Right renal pelvis (tissue), 4 donors: Measurements from ENCODE around the gene KCNK10. TPM values are rescaled to one million over a fixed set of nuclear protein-coding genes. Genes with fewer than 3 reads are reported as not detected.

Source experiments
- DNase-seq, 4 donors: peaks; one replicate each; pipeline ENCODE4 v3.0.0-alpha.2; 2013; ENCODE audit warnings: low read depth in 4 of 4, low spot score in 3 of 4, missing footprints in 1 of 4
- polyA plus RNA-seq, 4 donors: library from polyadenylated mRNA; unstranded; fragments of 120-200 nt; gene quantifications; one replicate each; pipeline ENCODE4 v1.2.1, GENCODE V29; 2013; ENCODE audit not compliant: insufficient read length in 4 of 4

Gene KCNK10, protein sequence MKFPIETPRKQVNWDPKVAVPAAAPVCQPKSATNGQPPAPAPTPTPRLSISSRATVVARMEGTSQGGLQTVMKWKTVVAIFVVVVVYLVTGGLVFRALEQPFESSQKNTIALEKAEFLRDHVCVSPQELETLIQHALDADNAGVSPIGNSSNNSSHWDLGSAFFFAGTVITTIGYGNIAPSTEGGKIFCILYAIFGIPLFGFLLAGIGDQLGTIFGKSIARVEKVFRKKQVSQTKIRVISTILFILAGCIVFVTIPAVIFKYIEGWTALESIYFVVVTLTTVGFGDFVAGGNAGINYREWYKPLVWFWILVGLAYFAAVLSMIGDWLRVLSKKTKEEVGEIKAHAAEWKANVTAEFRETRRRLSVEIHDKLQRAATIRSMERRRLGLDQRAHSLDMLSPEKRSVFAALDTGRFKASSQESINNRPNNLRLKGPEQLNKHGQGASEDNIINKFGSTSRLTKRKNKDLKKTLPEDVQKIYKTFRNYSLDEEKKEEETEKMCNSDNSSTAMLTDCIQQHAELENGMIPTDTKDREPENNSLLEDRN
- polyA plus RNA-seq = under 1 TPM; 0.16 to 0.29 (median 0.22) TPM

DNA sequence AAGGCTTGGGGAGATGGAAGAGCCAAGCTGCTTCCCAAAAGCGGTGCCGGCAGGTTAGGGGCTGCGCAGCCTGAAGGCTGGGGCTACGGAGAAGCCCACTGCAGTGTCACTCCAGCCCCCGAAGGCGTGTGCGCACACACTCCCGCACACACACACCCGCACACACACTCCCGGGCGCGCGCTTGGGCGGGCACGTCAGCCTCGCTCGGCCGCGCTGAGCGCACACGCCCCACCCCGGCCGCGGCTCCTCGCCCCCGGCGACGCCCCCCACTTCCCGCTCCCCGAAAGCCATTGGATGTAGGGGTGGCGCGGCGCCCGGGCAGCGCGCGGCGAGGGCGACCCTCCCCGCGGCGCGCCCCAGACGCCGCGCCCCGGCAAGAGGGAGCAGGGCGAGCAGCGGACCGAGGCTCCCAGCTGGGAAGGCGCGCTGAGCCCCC, at the start of gene KCNK10:
TSS of gene KCNK10 (minus strand) at position 184 of the 437 bp plus-strand sequence. CDS start 471 bp downstream, outside the sequence.
- no peak for DNase-seq

DNA sequence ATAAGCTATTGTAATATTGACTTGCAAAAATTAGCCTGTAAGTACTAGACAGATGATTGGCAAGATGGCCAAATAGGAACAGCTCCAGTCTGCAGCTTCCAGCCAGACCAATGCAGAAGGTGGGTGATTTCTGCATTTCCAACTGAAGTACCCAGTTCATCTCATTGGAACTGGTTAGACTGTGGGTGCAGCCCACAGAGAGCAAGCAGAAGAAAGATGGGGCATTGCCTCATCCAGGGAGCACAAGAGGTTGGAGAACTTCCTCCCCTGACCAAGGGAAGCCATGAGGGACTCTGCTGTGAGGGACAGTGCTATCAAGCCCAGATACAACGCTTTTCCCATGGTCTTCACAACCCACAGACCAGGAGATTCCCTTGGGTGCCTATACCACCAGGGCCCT, 46.4 kb upstream of the KCNK10 start:
- no peak for DNase-seq

DNA sequence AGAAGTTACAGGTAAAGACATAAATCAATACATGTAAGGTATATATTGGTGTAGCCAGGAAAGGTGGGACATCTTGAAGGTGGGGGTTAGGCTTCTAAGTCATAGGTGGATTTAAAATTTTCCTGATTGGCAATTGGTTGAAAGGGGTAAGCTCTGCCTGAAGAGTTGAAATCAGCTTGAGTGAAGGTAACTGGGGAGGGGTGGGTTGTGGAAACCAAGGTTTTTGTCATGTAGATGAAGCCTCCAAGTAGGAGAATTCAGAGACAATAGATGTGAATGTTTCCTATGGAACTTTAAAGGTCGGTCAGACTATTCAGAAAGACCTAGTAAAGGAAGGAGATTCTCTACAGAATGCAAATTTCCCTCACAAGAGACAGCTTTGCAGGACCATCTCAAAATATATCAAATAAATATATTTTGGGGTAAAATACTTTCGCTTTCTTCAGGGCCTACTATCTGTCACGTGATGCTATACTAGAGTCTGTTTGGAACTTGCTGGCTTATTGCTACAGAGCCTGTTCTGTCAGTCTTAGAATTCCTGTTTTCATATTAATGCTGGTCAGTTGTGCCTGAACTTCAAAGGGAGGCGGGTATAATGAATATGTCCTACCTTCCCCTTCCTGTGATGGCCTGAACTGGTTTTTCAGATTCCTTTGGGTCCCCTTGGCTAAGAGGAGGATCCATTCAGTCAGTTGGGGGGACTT, 41.8 kb upstream of the KCNK10 start:
- no peak for DNase-seq

DNA sequence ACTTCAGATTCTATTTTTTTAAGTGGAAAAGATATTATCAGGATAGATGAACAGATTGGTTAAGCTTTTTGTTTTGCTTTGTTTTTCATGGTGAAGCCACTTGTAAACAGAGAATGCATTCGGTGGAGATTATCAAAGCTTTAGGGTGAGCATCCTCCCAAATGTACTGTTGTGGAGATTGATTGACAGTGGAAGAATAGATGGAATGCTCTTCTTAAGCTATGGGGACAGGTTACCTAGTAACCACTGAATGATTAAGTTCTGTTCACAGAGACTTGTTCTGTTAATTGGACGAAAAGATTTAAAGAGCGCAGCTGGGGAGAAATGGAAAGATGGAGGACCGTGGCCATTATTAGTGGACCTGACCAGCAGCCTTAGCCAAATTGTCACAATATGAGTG, 40.6 kb upstream of the KCNK10 start:
- DNase-seq = no peak

DNA sequence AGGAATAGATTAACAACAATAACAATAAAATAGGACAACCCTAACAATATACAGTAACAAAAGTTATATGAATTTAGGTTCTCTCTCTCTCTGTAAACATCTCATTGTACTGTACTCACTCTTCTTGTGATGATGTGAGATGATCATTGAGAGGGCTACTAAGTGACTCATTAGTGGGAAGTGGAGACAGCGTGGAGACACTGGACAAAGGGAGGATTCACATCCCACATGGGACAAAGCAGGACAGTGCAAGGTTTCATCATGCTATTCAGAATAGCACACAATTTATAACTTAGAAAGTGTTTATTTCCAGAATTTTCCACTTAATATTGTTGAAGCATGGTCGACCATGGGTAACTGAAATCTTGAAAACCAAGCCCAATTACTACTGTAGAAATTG, 36.4 kb upstream of the KCNK10 start:
- no peak for DNase-seq

DNA sequence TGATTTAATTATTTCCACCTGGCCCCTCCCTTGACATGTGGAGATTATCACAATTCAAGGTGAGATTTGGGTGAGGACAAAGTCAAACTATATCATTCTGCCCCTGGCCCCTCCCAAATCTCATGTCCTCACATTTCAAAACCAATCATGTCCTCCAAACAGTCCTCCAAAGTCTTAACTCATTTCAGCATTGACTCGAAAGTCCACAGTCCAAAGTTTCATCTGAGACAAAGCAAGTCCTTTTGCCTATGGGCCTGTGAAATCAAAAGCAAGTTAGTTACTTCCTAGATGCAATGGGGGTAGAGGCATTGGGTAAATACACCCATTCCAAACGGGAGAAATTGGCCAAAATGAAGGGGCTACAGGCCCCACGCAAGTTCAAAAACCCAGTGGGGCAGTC, 31.3 kb upstream of the KCNK10 start:
- no peak for DNase-seq

DNA sequence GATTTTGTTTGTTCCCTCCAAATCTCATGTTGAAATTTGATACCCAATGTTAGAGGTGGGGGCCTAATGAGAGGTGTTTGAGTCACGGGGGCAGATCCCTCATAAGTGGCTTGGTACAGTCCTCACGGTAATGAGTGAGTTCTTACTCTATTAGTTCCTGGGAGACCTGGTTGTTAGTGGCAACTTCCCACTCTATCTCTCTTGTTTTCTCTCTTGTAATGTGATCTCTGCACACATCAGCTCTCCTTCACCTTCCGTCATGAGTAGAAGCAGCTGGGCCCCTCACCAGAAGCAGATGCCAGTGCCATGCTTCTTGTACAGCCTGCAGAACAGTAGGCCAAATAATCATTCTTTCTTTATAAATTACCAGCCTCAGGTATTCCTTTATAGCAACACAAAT, 29.6 kb upstream of the KCNK10 start:
- no peak for DNase-seq

DNA sequence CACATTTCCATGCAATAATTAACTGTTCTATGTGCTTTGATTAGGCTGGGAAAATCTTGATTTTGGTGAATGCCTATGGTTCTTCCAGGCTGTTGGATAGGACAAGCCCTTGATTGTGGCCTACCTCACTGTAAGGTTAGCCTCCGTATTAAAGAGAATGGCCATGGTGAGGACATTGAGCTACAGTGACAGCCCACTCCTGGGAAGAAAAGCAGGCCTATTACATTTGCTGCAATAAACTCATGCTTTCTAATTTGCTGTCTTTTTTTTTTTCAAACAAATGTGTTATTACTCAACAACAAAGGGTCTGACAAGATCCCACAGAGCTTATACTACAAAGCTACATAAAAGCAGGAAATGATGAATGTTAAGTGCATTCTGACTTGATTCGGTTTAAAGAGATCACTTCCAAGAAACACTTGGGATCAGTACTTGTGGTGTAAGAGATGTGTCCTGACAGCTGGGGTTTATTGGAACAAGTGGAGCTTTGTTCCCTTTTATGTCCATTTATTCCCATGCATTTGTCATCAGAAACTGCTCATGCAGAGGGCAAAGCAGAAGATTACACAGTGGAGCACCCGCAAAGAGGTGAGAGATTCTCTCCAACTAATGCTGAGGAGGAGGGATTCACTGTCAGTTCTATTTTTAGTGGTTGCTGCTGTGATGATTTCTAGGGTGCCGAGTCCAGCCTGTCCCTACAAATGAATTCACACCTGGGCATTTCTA, 29.1 kb upstream of the KCNK10 start:
- no peak for DNase-seq

DNA sequence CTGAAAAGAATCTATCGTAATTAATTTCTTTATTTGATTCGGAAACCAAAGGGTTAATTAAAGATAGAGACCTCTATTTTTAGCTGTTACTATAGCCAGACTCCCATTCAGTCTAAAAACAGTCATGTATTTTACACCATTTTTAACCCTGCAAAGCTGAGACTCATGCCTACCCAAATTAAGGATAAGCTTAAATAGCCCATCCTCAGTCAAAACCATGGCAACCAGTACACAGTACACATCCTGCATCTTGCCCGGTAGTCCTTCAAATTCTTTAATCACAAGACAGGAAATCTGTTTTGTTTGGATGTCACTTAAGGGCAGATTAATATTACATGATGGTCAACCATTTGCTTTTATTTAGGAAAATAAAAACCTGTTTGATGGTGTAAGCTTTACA, 25.5 kb upstream of the KCNK10 start:
- no peak for DNase-seq

DNA sequence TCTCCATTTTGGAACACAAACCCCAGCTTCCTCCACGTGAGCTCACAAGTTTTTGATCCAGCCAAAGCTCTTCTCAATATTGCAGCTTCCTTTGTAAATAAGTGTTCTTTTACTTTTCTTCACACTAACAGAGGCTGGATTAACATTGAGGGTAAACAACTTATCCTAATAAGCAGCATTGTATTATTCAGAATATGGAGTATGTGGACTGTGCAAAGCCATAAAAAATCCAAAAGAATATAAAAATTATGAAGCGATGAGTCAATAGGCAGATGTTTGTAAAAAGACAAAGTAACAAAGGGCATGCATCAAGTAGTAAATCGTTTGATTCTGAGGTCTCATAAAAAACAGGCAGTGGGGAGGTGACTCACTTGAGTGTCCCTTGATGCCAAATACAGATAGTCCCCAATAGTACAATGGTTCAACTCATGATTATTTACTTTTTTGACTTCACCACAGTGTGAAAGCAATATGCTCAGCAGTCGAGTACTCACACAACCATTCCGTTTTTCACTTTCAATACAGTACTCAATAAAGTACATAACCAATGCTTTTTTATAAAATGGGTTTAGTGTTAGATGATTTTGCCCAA, 23.1 kb upstream of the KCNK10 start:
- no peak for DNase-seq

DNA sequence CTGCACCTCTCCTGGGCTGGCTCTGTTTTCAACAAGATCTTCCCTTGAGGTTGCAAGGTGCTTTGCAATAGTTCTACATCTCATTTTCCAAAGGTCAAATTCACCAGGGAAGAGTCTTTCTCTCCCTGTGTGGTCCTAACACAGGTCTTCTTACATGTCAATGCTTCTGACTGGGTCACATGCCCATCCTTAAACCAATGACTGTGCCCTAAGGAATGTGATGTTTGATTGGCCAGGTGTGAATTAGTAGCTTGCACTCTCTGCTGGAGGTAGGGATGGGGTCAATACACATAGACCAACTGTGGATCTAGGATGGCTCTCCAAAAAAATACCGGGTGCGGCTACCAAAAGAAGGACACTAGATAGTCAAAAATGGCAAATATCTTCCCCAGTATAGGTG, 19.9 kb upstream of the KCNK10 start:
- DNase-seq = no peak

DNA sequence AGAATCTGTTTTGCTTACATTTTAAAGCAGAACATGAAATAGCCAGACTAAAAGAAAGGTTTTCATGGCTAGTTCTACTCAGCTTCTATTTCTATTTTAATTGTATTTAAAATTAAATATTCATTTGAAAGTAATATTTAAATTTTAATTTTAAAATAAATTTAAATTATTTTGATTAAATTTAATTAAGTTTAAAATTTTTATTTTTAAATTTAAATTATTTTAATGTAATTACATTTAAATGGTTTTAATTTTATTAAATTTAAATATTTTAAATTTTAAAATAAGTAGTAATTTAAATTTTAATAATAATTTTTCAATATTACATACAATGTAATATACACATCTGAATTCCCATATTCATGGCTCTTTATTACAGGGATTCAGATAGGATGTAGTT, 17.3 kb upstream of the KCNK10 start:
- no peak for DNase-seq

DNA sequence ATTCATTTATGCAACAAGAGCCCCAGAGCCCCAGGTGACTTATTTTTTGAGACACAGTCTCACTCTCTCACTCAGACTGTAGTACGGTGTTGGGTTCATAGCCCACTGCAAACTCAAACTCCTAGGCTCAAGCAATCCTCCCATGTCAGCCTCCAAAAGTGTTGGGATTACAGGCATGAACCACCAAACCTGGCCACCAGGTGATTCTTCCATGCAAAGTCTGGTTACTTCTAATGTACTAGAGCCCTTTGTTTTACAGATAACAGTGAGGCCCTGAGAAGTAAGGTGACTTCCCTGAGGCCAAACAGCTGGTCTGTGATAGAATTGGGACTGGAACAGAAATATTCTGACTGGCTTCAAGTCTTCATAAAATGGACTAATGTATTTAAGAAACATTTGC, 10.0 kb upstream of the KCNK10 start:
- DNase-seq = no peak

DNA sequence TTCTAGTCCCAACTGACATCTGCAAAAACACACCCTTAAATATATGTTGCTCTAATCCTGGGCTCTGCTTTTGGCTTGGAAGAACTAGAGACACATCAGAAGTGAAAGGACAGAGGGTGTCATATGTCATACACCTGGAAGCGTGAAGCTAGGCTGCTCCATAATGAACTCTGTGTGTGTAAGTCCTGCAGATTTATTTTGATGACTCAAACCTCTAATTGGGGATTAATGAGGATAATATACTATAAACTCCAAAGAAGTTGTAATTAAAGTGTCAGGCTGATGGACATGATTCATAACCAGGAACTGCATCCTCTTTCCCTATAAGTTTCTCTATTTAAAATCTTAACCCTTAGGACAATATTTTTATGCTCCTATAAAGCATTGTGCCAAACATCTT, 4.4 kb upstream of the KCNK10 start:
- DNase-seq = no peak

DNA sequence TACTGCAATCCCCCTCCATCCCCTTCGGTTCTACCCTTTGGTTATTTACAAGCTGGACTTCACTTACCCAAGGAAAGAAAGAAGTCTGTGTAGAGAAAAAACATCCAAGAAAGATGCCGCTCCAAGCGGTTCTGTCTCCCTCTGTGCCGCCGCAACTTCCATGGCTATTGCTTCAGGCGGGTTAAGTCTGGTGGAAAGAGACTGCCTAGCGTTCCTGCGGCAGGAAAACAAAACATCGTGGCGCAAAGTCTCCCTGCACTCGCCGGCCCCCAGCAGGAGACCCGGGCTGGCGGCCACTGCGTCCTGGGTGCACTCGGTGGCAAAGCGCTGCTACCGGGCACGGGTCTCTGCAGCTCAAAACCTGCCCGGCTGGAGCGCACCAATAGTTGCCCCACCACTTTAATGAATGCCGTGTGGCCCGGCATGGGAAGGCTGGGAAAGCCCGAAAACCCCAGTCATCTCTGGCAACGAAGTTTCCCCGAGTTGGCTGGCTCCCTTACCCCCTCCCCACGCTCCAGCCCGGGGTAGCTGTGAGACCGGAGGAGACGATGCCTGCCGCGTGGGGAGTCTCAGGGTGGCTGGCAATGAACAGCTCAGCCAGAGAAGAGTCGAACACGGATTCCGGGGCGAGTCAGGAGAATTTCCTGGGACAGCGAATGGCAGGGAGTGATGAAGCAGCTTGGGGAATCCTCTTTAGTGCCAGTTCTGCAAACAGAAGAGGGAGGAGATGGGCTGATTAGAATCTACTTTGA, 3.5 kb upstream of the KCNK10 start:
- DNase-seq = no peak

DNA sequence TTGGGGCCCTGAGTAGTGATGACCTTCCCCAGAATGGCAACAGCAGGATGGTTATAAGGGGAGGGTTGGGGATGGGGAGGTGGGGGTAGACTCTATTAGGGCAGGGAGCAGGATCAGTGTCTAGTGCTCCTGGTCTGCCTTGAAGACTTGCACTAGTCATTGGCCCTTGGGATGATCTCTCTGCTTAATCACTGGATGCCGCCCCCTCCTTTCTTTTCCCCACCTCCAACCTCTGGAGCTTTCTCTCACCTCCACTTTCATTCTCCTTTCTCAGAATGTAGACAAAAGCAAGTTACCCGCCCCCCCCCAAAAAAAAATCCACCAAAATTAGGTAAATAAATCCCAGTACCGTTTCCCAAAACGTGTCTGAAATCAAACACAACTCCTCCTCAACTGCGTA, 2.8 kb upstream of the KCNK10 start:
- no peak for DNase-seq

DNA sequence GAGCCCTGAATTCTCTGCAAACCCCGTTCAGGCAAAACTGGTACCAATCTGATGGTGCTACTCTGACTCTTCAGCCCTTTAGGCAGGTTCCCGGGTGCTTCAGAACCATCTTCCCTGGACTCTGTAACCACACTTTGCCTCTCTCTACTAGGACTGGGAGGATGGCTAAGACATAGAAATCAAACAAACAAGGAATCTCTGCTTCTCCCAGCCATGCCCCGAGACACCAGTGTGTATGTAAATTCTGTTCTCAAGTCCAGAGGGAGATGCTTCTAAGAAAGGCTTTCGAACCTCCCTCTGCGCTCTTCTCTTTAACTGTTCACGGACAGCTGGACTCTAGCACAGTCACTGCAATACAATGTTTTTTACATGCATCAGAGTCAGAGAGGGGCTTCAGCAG, 1.9 kb upstream of the KCNK10 start:
- no peak for DNase-seq

DNA sequence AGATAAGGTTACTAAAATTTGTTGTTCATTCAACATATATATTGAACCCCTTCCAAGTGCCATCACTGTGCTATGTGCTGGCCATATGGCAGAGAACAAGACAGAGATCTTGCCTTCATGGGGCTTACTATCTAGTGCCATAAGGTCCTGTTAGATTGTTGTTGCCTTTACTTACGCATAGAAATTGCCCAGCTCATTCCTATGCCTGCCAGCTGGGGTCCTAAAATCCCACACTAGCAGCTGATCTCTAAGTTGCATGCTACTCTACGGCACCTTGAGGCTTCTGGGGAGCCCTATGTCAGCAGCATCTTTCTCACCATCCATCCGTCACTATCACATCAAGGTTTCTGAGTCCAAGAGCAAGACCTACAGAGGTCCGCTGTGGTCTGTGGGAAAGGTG, 1.4 kb upstream of the KCNK10 start:
- DNase-seq = no peak

DNA sequence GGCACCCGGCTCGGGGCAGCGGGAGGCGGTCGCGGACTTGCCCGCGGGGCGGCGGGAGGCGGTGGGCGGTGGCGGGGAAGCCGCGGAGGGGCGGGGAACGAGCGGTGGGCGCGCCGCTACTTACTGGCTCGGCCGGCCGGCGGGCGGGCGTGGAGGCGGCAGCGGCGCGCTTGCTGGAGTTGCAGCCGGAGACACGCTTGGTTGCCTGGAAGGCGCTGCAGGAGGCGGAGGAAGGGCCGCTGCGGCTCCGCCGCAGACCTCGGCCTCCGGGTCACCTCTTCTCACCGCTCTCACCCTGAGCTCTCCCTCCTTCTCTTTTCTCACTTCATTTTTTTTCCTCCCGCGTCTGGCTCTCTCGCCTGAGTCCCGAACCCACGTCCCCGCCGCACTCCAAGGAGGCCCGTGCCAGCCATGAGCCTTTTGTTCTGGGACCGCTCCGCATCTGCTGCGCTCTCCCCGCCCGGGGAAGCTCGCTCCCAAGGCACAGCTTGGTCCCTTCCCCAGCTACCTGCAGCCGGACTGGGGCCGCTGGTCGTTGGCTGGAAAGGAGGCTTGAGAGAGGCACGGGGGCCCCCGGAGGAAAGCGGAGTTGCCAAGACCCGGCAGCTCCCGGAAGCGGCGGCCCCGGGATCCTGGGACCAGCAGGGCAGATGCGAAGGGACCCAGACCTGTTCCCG, 592 bp upstream of the KCNK10 start:
- peak in 1 of 4 donors; percentile 31 for DNase-seq
